Fibroblast of skin of left biceps (primary cell): ENCODE data around the gene NRDE2.

Source experiments
- DNase-seq, 2 experiments: peaks; one replicate each; pipeline ENCODE4 v3.0.0-alpha.2; 2013; ENCODE audit warnings: low read depth in 2 of 2

NRDE2 gene

DNA sequence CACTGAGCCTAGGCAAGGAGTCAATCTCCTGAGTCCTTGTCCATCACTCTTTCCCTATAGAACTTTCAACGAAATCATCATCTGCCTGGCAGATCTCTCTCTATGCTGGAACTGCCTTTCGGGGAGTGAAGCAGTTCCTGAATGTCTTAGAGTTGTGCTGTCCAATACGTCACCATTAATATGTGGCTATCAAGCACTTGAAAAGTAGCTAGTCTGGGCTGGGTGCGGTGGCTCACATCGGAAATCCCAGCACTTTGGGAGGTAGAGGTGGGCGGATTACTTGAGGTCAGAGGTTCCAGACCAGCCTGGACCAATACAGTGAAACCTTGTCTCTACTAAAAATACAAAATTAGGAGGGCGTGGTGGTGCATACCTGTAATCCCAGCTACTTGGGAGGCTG is 35.1 kb downstream of the NRDE2 start:
- no peak for DNase-seq

DNA sequence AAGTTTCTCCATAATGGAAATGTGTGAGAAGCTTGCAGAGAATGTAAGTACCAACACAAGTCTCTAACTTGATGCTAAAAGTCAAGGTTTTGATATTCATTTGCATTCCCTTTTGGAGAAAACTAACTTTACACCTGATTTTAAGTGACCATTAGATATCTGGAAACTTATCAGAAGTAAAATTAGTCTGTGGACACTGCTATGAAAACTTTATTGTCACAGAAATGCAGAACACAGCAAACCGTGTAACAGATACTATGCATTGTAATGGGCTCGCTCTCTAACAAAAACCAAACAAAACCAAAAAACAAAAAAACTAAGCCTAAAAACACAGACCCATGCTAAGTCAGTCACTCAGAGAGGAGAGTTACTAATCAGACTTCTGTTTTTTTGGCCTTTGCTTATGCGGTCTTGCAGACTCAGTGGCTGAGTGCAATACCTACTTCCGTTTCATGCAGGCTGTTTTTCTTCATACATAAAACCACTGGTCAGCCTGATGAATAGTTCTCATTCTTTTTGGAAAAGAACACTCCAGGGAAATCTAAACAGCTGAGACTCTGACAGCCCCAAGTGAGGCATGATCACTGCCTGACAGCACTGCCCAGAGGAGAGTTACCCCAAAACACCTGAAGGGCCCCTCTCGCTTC is 35.7 kb downstream of the NRDE2 start:
- no peak for DNase-seq

- no peak for DNase-seq
These were observed 36.9 kb downstream of the NRDE2 start for GRCh38 chr14:90294872-90295271.

- no peak for DNase-seq
These were observed 37.7 kb downstream of the NRDE2 start for GRCh38 chr14:90293766-90294730.

GRCh38 chr14:90291699-90292098 is 40.0 kb downstream of the NRDE2 start:
- no peak for DNase-seq

DNA sequence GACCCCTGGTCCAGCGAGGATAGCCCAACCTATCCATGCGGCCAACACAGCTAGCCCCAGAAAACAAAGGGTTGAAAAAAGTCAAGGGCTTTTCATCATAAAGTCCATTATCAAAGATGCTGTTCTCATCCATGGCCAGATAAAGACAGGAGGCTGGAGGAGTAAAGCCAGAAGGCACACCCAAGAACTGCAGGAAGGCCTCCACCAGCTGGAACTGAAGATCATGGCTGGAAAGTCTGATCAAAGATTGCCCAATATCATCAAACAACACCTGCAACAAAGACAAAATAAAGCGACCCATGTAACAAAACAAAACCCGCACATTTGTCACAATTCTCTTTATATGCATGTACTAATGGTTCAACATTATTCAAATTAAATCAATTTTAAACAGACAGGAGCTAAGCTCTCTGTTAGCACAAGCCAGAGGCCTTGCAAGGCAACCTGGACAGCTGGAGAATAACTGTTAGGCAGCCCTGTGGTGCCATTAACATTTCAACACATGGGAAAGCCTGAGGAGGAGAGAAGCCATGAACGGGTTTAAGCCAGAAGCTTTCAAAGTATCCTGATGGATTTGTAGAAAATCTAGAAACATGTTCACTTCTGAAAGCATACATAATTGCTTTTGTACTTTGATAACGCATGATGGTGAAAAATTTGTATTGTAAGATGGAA is 41.3 kb downstream of the NRDE2 start:
- DNase-seq = no peak

- no peak for DNase-seq
These were observed 42.9 kb downstream of the NRDE2 start for GRCh38 chr14:90288651-90289355.

DNA sequence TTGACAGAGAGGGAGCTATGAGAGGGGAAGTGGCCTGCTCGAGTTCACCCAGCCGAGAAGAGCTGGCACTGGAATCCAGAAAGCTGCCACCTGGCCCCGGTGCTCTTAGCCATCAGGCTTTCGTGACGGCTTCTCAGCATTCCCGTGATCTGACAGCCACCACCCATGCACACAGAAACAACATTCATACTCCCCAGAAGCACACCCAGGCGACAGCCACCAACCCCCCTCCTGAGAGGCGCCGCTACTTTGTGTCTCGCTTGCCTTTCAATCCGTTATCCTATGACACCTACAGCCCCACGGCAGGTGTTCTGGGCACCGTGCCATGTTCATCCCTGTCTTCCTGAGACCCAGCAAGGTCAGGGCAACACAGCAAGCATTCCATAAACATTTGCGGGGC is 44.0 kb downstream of the NRDE2 start:
- no peak for DNase-seq

DNA sequence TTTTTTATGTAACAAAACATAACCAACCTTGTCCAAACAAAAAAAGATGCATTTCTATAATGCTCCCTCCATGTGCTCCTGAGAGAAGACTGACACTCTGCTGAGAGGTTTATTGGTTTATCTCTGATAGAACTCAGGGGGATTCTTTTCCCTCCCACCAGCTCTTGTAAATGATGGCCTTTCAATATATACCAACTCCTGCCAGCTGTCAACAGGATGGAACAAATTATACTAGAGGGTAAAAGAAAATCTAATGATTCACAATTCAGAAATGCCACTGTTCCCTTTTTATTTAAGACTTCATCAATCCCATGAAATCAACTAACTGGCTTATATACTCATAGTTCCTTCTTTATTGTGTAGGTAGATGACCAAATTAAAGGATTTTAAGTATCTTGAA is 50.0 kb downstream of the NRDE2 start:
- DNase-seq = no peak

DNA sequence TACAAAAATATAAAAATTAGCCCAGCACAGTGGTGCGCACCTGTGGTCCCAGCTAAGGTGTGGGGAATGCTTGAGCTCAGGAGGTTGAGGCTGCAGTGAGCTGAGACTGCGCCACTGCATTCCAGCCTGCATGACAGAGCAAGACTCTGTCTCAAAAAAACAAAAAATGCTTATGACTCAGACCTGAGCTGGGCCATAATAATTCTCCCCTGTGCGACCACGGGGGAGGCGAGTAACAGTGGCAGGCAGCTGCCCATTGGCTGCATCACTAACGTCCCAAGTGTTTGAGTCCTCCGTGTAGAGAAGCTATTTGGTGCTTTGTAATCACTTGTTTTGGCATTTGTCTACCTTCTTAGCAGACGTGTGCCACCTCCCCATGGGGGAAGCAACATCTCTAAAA is 50.5 kb downstream of the NRDE2 start:
- no peak for DNase-seq

- no peak for DNase-seq
These were observed 51.6 kb downstream of the NRDE2 start for GRCh38 chr14:90280096-90280495.

DNA sequence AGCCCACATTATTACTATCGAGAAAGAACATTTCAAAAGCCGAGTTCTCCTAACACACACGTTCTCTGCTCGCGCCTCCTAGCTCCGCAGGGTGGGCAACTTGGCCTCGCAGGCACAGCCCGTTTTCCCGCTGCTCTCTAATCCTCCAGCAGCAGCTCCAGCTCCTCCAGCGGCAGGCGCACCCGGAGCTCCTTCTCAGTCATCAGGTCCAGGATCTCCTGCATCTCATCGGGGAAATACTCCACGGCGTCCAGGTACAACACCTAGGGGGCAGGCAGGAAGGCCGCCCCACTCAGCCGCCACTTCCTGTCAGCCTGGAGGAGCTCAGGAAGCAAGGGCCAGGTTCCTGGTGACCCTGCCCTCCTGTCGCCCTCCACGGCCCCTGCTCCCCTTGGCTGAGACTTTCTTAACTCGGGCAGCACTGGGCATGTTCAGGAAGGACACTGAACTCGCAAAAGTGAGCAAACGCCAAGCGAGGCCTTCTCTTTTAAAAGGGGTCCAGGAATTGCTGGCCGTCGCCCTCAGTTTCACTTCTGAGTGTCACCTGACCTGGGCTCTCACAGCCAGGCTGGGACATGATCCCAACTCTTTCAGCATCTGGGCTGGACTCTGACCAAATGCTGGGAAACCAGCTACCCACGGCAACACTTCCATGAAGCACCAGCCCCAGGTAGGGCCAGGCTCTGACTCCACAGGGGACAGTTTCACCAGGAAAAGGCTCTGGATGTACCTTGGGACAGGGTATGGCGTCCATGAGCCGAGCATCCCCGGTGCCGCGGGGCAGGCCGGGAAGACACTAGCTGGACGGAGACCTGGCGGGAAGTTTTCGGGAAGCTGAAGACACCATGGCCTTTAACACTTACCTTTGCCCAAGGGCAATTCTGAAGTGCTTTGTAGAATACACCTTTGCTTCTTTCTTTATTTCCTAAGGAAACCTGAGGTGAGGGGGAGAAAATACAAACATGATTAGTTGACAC is 53.3 kb downstream of the NRDE2 start:
- no peak for DNase-seq

DNA sequence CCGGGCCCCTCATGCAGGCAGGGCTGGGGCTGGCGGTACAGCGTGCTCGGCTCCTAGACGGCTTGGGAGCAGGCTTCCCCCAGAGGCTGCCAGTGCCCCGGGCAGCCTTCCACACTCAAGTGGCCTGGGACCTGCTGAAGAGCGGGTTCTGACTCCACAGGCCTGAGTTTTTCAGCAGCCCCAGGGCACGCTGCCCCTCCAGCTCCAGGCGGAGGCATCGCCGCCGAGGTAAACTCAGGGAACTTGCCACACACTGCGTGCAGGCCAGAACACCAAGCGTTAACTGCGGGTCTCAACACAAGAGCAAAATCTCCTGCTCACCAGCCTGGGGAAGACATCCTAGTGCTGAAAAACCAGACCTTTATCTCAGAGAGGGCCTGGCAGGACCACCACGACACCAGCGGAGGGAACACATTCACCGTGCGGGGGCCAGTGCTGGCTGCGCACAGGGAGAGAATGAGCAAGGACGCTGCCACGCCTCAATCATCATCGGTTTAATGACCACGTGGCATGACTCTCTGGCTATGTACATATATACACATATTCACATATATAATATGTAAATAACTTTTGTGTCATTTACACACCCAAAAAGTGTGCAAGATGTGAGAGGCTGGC is 54.1 kb downstream of the NRDE2 start:
- DNase-seq = no peak

DNA sequence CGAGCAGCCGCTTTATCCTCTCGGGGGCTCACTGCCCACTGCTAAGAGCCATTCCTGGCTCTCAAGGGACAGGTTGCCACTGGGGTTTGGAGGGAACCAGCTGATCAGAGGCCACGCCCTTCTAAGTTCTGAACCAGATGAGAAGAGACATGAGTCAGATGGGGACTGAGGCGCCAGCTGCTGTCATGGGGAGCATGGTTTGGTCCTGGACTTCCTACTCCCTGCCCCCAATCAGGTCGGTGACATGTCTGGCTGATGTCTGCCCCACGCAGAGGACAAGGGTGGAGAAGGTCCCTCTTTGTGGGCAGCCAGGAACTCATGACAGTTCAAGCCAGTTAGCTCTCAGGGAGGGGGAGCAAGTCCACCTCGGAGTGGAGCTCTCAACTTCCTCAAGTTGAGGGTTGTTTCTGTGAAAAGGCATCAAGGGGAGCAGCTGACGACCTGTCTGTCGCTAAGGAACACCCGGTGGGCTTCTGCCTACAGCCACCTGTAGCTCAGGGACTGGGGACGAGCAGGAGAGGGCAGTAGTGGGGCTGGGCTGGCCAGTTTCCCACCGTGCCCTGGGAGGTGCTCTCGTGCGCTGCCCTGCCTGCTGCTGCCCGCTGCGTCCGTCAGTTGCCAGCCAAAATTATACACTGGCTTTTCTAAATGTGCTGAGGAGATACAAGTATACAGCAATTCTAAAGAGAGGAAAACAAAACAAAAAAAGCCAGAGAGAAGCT is 54.9 kb downstream of the NRDE2 start:
- DNase-seq = no peak

DNA sequence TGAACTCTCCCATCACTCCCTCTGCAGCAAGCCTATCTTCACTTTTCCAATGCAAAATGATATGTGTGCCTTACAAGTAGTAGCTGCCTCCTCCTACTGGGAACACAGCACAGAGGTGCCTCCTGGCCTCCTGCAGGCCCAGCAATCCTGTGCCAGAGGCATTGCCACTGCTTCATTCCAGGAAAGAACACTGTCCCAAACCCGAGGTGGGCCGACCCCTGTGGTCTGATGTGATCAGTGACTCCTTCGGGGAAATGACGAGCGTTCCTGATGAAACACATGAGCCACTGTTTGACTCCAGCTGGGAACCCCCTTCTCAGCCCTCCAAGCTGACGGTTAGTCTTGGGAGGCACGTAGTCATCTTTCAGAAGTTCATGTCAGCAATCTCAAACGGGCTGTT is 55.9 kb downstream of the NRDE2 start:
- no peak for DNase-seq

DNA sequence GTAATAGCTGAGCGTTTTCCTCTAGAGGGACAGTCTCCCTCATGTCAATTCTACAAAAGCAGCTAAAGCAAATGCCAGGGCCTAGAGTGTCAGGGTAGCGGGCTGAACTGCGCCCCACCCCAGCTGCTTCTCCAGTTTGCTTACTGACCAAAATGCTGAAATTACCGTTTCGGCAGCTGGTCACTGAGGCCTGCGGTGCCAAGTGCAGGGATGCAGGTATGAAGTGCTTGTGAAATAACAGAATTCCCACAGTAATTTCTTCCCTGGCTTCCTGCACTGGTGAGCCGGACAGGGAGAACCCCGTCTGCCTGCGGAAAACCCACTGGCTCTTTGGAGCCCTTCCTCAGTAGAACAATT is 56.3 kb downstream of the NRDE2 start:
- DNase-seq = no peak

GRCh38 chr14:90274808-90275457 is 56.8 kb downstream of the NRDE2 start:
- DNase-seq = no peak

DNA sequence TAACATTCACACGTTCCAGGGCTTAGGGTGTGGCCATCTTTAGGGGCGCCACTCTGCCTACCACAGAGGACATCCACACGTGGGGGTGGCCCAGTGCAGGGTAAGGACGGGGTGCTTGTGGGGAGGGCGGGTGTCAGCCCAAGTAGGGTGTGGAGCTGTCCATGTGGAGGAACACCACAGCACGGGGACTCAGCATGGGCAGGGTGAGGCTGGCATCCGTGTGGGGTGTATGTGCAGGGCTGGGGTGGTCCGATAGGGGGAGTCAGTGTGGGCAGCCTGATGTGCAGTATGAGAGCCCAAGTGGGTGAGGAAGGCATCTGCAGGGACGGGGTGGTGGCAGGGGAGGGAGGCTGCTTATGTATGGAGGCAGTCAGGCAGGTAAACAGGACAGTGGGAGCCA is 57.7 kb downstream of the NRDE2 start:
- no peak for DNase-seq

DNA sequence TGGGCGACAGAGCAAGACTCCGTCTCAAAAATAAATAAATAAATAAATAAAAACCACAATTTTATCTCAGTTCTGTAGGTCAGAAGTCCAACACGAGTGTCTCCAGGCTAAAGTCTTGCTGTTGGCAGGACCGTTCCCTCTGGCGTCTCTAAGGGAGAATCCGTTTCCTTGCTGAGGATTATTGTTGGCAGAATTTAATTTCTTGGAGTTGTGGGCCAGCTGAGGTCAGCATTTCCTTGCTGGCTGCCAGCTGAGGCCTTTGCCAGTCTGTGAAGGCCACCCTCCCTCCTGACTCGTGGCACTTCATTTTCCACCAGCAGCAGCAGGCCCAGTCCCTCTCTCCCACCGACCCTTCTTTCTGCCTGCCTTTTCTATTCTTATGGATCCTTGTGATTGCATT is 58.2 kb downstream of the NRDE2 start:
- DNase-seq = no peak
